GM12892 (cell line): ENCODE data around the gene ELP4.
"Not testable (repeated sequence)": the region's sequence is repeated elsewhere in the genome, so short reads cannot be mapped to it uniquely, and the experiment has no call there.

Source experiments
- POLR2A ChIP-seq: IDR thresholded peaks from 2 replicates; pipeline ENCODE4 v1.6.1; 2011; ENCODE audit warnings: low read depth, low read length, control low read depth
- POLR2AphosphoS5 ChIP-seq: IDR thresholded peaks from 2 replicates; pipeline ENCODE4 v1.6.1; 2011; ENCODE audit warnings: low read depth, low read length, control low read depth
- TAF1 ChIP-seq: IDR thresholded peaks from 2 replicates; pipeline ENCODE4 v1.6.1; 2011; ENCODE audit warnings: low read depth, mild to moderate bottlenecking, control low read depth, low read length, borderline replicate concordance

DNA sequence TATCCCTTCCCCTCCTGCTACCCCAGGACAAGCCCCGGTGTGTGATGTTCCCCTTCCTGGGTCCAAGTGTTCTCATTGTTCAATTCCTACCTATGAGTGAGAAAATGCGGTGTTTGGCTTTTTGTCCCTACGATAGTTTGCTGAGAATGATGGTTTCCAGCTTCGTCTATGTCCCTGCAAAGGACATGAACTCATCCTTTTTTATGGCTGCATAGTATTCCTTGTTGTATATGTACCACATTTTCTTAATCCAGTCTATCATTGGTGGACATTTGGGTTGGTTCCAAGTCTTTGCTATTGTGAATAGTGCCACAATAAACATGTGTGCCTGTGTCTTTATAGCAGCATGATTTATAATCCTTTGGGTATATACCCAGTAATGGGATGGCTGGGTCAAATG is 55.0 kb downstream of the ELP4 start:
- TF ChIP-seq POLR2A, POLR2AphosphoS5, TAF1: not testable (repeated sequence)
